H1 (cell line): Measurements from ENCODE around the gene HCAR2. TPM values are rescaled to one million over a fixed set of nuclear protein-coding genes. Genes with fewer than 3 reads are reported as not detected.

Source experiments
- CTCF ChIA-PET: fragments of 300-600 bp; sonication (Branson Sonifier 250); formaldehyde crosslinking; loops from one replicate; lab custom pipeline; 2021; ENCODE audit not compliant: partially characterized antibody; lab: Charles Lee
- POLR2A ChIA-PET: fragments of 300-600 bp; sonication (Branson Sonifier 250); formaldehyde crosslinking; loops from one replicate; lab custom pipeline; 2021; ENCODE audit warnings: inconsistent platforms; ENCODE audit not compliant: partially characterized antibody; lab: Charles Lee
- DNase-seq, 2 experiments: peaks; one replicate each; pipeline versions ENCODE4 v3.0.0 to v3.0.0-alpha.2; 2010 to 2022; ENCODE audit warnings: low spot score in 2 of 2, low read depth in 1 of 2, mixed read lengths in 1 of 2
- FAIRE-seq: peaks from 2 replicates; lab custom pipeline; 2011; peaks lifted over from hg19 to GRCh38; lab: Jason Lieb, UNC
- H2AFZ ChIP-seq: 2 replicates; pipeline ENCODE4 v1.8.1; 2012; ENCODE audit warnings: low read length, inconsistent platforms
- H2AK5ac ChIP-seq: 2 replicates; pipeline ENCODE4 v1.6.1; 2013; ENCODE audit warnings: low read depth, low read length
- H2BK120ac ChIP-seq: replicated peaks from 2 replicates; pipeline ENCODE3; 2013; ENCODE audit warnings: low read depth, low read length, inconsistent platforms
- H2BK12ac ChIP-seq: 2 replicates; pipeline ENCODE4 v1.6.1; 2013; ENCODE audit warnings: low read depth, low read length
- H2BK15ac ChIP-seq: 2 replicates; pipeline ENCODE4 v1.6.1; 2013; ENCODE audit warnings: low read length
- H2BK20ac ChIP-seq: 2 replicates; pipeline ENCODE4 v1.6.1; 2013; ENCODE audit warnings: low read length
- H2BK5ac ChIP-seq: 2 replicates; pipeline ENCODE4 v1.6.1; 2013; ENCODE audit warnings: low read depth, low read length
- H3K14ac ChIP-seq: 2 replicates; pipeline ENCODE4 v1.6.1; 2013; ENCODE audit warnings: inconsistent platforms; ENCODE audit not compliant: insufficient read length
- H3K18ac ChIP-seq: 2 replicates; pipeline ENCODE4 v1.6.1; 2013; ENCODE audit warnings: low read length; ENCODE audit errors: extremely low read depth
- H3K23ac ChIP-seq: 2 replicates; pipeline ENCODE4 v1.6.1; 2013; ENCODE audit warnings: inconsistent platforms; ENCODE audit not compliant: insufficient read length
- H3K23me2 ChIP-seq: 2 replicates; pipeline ENCODE4 v1.6.1; 2013; ENCODE audit warnings: low read depth, low read length
- H3K27ac ChIP-seq: 2 replicates; pipeline ENCODE4 v1.6.1; 2011; ENCODE audit warnings: low read depth, low read length, inconsistent platforms
- H3K27me3 ChIP-seq, 4 experiments: replicated peaks in 1 of 4; 1 replicate in 1 of 4; 2 replicates in 3 of 4; pipeline versions ENCODE4 v1.6.1 to v1.8.1; 2011 to 2013; ENCODE audit warnings: low read length in 3 of 4, mild to moderate bottlenecking in 3 of 4, inconsistent platforms in 2 of 4, mixed read lengths in 2 of 4, moderate library complexity in 1 of 4; ENCODE audit not compliant: control insufficient read depth in 3 of 4, insufficient read depth in 3 of 4; ENCODE audit errors: extremely low read depth in 1 of 4
- H3K36me3 ChIP-seq, 4 experiments: 2 replicates each; pipeline versions ENCODE4 v1.6.1 to v1.8.1; 2011 to 2013; ENCODE audit warnings: mild to moderate bottlenecking in 4 of 4, low read length in 3 of 4, moderate library complexity in 2 of 4, control low read depth in 1 of 4, inconsistent platforms in 1 of 4; ENCODE audit not compliant: insufficient read depth in 4 of 4, control insufficient read depth in 2 of 4
- H3K4ac ChIP-seq: replicated peaks from 2 replicates; pipeline ENCODE3; 2013; ENCODE audit warnings: low read length, low read depth, mixed read lengths, inconsistent platforms; ENCODE audit not compliant: insufficient read length
- H3K4me1 ChIP-seq, 4 experiments: replicated peaks in 1 of 4; 1 replicate in 1 of 4; 2 replicates in 3 of 4; pipeline versions ENCODE4 v1.6.1 to v1.8.1; 2011 to 2013; ENCODE audit warnings: low read length in 3 of 4, inconsistent platforms in 2 of 4, mixed read lengths in 1 of 4; ENCODE audit not compliant: insufficient read depth in 4 of 4, control insufficient read depth in 3 of 4
- H3K4me2 ChIP-seq, 2 experiments: 2 replicates each; pipeline versions ENCODE4 v1.6.1 to v1.8.1; 2011 to 2013; ENCODE audit warnings: low read depth in 2 of 2, low read length in 2 of 2, control low read depth in 1 of 2, inconsistent platforms in 1 of 2, mild to moderate bottlenecking in 1 of 2; ENCODE audit not compliant: insufficient read depth in 1 of 2
- H3K4me3 ChIP-seq, 4 experiments: fragments of 200-600, 300-600 bp in 1 of 4; sonication (generic), shearing (Covaris generic), sonication (Bioruptor Twin) in 1 of 4; 2 replicates each; pipeline versions ENCODE4 v1.5.1 to v1.8.1; 2011 to 2016; ENCODE audit warnings: low read length in 4 of 4, low read depth in 3 of 4, control low read depth in 2 of 4, inconsistent platforms in 2 of 4, mild to moderate bottlenecking in 2 of 4, mixed read lengths in 1 of 4, moderate library complexity in 1 of 4; ENCODE audit not compliant: insufficient read depth in 2 of 4; ENCODE audit errors: extremely low read depth in 1 of 4
- H3K56ac ChIP-seq: replicated peaks from 2 replicates; pipeline ENCODE3; 2013; ENCODE audit warnings: low read depth, mild to moderate bottlenecking, mixed read lengths, low read length, inconsistent platforms; ENCODE audit not compliant: insufficient read length
- H3K79me1 ChIP-seq: 2 replicates; pipeline ENCODE4 v1.6.1; 2013; ENCODE audit warnings: low read depth, low read length, control low read depth
- H3K79me2 ChIP-seq, 2 experiments: 2 replicates each; pipeline versions ENCODE4 v1.6.1 to v1.8.1; 2012 to 2013; ENCODE audit warnings: low read length in 2 of 2, mild to moderate bottlenecking in 2 of 2, inconsistent platforms in 1 of 2; ENCODE audit not compliant: insufficient read depth in 2 of 2, control insufficient read depth in 1 of 2
- H3K9ac ChIP-seq, 4 experiments: replicated peaks in 1 of 4; 1 replicate in 1 of 4; 2 replicates in 3 of 4; pipeline versions ENCODE4 v1.6.1 to v1.8.1; 2011 to 2013; ENCODE audit warnings: low read depth in 3 of 4, low read length in 3 of 4, control low read depth in 2 of 4, mild to moderate bottlenecking in 2 of 4, moderate library complexity in 2 of 4, inconsistent platforms in 1 of 4; ENCODE audit errors: extremely low read depth in 1 of 4
- H3K9me3 ChIP-seq, 2 experiments: 2 replicates each; pipeline versions ENCODE4 v1.6.1 to v1.8.1; 2012 to 2013; ENCODE audit warnings: mild to moderate bottlenecking in 2 of 2, moderate library complexity in 2 of 2, control low read depth in 1 of 2, inconsistent platforms in 1 of 2, low read depth in 1 of 2, low read length in 1 of 2, mixed read lengths in 1 of 2; ENCODE audit not compliant: insufficient read depth in 2 of 2
- H4K20me1 ChIP-seq, 2 experiments: replicated peaks in 1 of 2; 2 replicates each; pipeline versions ENCODE3 to v1.8.1; 2011 to 2013; ENCODE audit warnings: inconsistent platforms in 2 of 2, low read length in 2 of 2, mild to moderate bottlenecking in 1 of 2; ENCODE audit not compliant: insufficient read depth in 2 of 2, control insufficient read depth in 1 of 2
- H4K5ac ChIP-seq: 2 replicates; pipeline ENCODE4 v1.6.1; 2013; ENCODE audit warnings: low read length, low read depth, mixed read lengths, inconsistent platforms; ENCODE audit not compliant: insufficient read length
- H4K8ac ChIP-seq: 2 replicates; pipeline ENCODE4 v1.8.0; 2013; ENCODE audit warnings: mild to moderate bottlenecking, moderate library complexity, low read length, inconsistent platforms; ENCODE audit not compliant: insufficient read depth; ENCODE audit errors: extremely low read depth
- H4K91ac ChIP-seq: replicated peaks from 2 replicates; pipeline ENCODE3; 2013; ENCODE audit warnings: low read length, mixed read lengths, inconsistent platforms; ENCODE audit not compliant: insufficient read length
- BACH1 ChIP-seq: IDR thresholded peaks from 2 replicates; pipeline ENCODE4 v1.6.1; 2012; ENCODE audit warnings: low read length, improper control_type of control experiment
- BRCA1 ChIP-seq: IDR thresholded peaks from 2 replicates; pipeline ENCODE4 v1.6.1; 2012; ENCODE audit warnings: low read depth, low read length, improper control_type of control experiment
- CHD2 ChIP-seq: IDR thresholded peaks from 2 replicates; pipeline ENCODE4 v1.6.1; 2012; ENCODE audit warnings: low read length, improper control_type of control experiment
- CTCF ChIP-seq, 3 experiments: IDR thresholded peaks; 1 replicate in 2 of 3; 2 replicates in 1 of 3; pipeline versions ENCODE4 v1.5.1 to v1.6.1; 2011; ENCODE audit warnings: low read length in 3 of 3, mild to moderate bottlenecking in 3 of 3, inconsistent platforms in 2 of 3, low read depth in 1 of 3, moderate library complexity in 1 of 3; ENCODE audit not compliant: insufficient read depth in 1 of 3; ENCODE audit errors: control extremely low read depth in 1 of 3
- KDM1A ChIP-seq: fragments of 200-600, 300-600 bp; sonication (generic); IDR thresholded peaks from 2 replicates; pipeline ENCODE4 v1.7.1; 2016; ENCODE audit warnings: mild to moderate bottlenecking, low read length, borderline replicate concordance
- KDM5A ChIP-seq: fragments of 200-600 bp; IDR thresholded peaks from 2 replicates; pipeline ENCODE4 v1.7.1; 2012; ENCODE audit warnings: mild to moderate bottlenecking, low read length, inconsistent platforms, mixed read lengths
- NRF1 ChIP-seq: IDR thresholded peaks from 2 replicates; pipeline ENCODE4 v1.6.1; 2011; ENCODE audit warnings: mild to moderate bottlenecking, low read depth, low read length, improper control_type of control experiment
- POU5F1 ChIP-seq: IDR thresholded peaks from 2 replicates; pipeline ENCODE4 v1.6.1; 2011; ENCODE audit warnings: low read depth, mild to moderate bottlenecking, low read length, moderate library complexity
- SP1 ChIP-seq: IDR thresholded peaks from 2 replicates; pipeline ENCODE4 v1.6.1; 2011; ENCODE audit warnings: low read depth, low read length
- TAF1 ChIP-seq: IDR thresholded peaks from 2 replicates; pipeline ENCODE4 v1.6.1; 2011; ENCODE audit warnings: mild to moderate bottlenecking, low read depth, low read length
- TCF12 ChIP-seq: IDR thresholded peaks from 2 replicates; pipeline ENCODE4 v1.6.1; 2011; ENCODE audit warnings: low read depth, mild to moderate bottlenecking, low read length
- USF2 ChIP-seq: IDR thresholded peaks from 2 replicates; pipeline ENCODE4 v1.6.1; 2011; ENCODE audit warnings: low read length, improper control_type of control experiment
- WGBS, 2 experiments: shearing (Covaris generic) in 1 of 2; methylation state at CpG; one replicate each; pipeline versions ENCODE4 v1.1.6 to v1.1.7; 2013 to 2015; ENCODE audit warnings: low lambda C conversion rate in 2 of 2, mixed read lengths in 2 of 2, inconsistent platforms in 1 of 2, low coverage in 1 of 2, missing lambda C conversion rate in 1 of 2; ENCODE audit not compliant: insufficient replicate concordance in 2 of 2, insufficient coverage in 1 of 2, insufficient read length in 1 of 2; ENCODE audit errors: extremely low coverage in 1 of 2, missing lambda C conversion rate in 1 of 2; 5-methylcytosine and 5-hydroxymethylcytosine counted together
- polyA plus RNA-seq, 7 experiments: library from polyadenylated mRNA; depleted of rRNA in 3 of 7; stranded (reverse) in 5 of 7; unstranded in 2 of 7; fragments of >200 nt in 5 of 7; fragments of 200-250 nt in 2 of 7; gene quantifications; 1 replicate in 5 of 7; 2 replicates in 1 of 7; 4 replicates in 1 of 7; pipeline versions ENCODE4 v1.2.1 to v1.2.3, GENCODE V29; 2011 to 2013; ENCODE audit warnings: missing spikeins in 2 of 7, mixed read lengths in 2 of 7
- total RNA-seq: library from RNA; stranded (reverse); fragmentation: NEBNext Ultra II Directional; extraction: Animal tissue kit (Norgen Biotek cat#: 25700); gene quantifications from 2 replicates; pipeline ENCODE4 v1.2.1, GENCODE V29; 2021

The HCAR2 gene
- total and polyA plus RNA-seq, 2 of the 8 experiments (the other 6 are each of a cell fraction or from before 2014, with no cell fraction given) = not detected

DNA sequence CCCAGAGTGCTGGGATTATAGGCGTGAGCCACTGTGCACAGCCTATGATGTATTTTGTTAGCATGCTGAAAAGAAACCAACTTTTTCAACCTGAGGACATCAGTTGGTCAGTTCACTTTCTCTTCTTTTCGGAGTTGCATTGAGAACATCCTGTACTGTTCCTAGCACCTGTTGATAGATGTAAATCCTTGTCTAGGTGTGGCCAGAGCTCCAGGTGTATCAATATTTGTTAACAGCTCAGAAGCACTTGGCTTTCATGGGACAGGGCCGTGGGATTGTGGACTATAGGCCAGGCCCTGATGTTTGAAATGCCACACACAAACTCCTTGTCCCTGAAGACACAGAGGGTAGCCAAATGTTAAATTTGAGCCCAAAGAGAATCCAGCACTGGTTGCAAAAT, 14.9 kb downstream of the HCAR2 start:
- no peaks in the 10 kb centered on the region for H3K79me1 ChIP-seq
- H2AFZ ChIP-seq = no peak overlapping the region
- no peak overlapping the region for H2BK12ac ChIP-seq
- no peak for FAIRE-seq
- no peaks in the 10 kb centered on the region for H3K9me3 ChIP-seq
- H3K4me3 ChIP-seq = no peak overlapping the region
- no peak overlapping the region for H4K8ac ChIP-seq
- H3K18ac ChIP-seq = no peak overlapping the region
- H3K4ac ChIP-seq = no peak overlapping the region
- WGBS, 2 experiments = 84% methylated on average over 3 of the region's 3 CpGs; no CpG with 5 or more reads in 1 of the 2 experiments
- no peak for DNase-seq
- no peak overlapping the region for H3K27ac ChIP-seq
- POLR2A ChIA-PET = no interaction called here
- no peak overlapping the region for H4K91ac ChIP-seq
- no peaks in the 10 kb centered on the region for H3K36me3 ChIP-seq
- H2BK120ac ChIP-seq = no peak overlapping the region
- H3K4me2 ChIP-seq = no peak overlapping the region
- H2AK5ac ChIP-seq = no peak overlapping the region
- H3K27me3 ChIP-seq = no peaks in the 10 kb centered on the region
- no peaks in the 10 kb centered on the region for H3K79me2 ChIP-seq
- CTCF ChIA-PET = interaction anchor here (1.3 kb wide), 1 partner anchor 35 kb away, joined by 4 read pairs; no protein-coding TSS in a partner anchor
- H2BK5ac ChIP-seq = no peak overlapping the region
- H4K20me1 ChIP-seq = no peaks in the 10 kb centered on the region
- H2BK15ac ChIP-seq = no peak overlapping the region
- H2BK20ac ChIP-seq = no peak overlapping the region
- no peak overlapping the region for H3K14ac ChIP-seq
- no peak overlapping the region for H3K56ac ChIP-seq
- no peaks in the 10 kb centered on the region; a peak in 1 of 7 replicates for H3K4me1 ChIP-seq
- no peak overlapping the region for H3K23ac ChIP-seq
- no peaks in the 10 kb centered on the region for H3K23me2 ChIP-seq
- no peak overlapping the region for H3K9ac ChIP-seq
- no peak overlapping the region for H4K5ac ChIP-seq
- TF ChIP-seq KDM1A (no peak), BACH1 (no peak), TCF12 (no peak), TAF1 (no peak), NRF1 (no peak), CHD2 (no peak), USF2 (no peak), POU5F1 (no peak), SP1 (no peak), KDM5A (no peak), BRCA1 (no peak), CTCF (IDR thresholded peaks at IDR 0.05; ENCODE audit: control extremely low read depth in 1 of 3, insufficient read depth in 1 of 3, low read depth in 1 of 3, low read length in 3 of 3) (no peak)
